ENCODE measurements around the gene AOC3.

Gene AOC3

DNA sequence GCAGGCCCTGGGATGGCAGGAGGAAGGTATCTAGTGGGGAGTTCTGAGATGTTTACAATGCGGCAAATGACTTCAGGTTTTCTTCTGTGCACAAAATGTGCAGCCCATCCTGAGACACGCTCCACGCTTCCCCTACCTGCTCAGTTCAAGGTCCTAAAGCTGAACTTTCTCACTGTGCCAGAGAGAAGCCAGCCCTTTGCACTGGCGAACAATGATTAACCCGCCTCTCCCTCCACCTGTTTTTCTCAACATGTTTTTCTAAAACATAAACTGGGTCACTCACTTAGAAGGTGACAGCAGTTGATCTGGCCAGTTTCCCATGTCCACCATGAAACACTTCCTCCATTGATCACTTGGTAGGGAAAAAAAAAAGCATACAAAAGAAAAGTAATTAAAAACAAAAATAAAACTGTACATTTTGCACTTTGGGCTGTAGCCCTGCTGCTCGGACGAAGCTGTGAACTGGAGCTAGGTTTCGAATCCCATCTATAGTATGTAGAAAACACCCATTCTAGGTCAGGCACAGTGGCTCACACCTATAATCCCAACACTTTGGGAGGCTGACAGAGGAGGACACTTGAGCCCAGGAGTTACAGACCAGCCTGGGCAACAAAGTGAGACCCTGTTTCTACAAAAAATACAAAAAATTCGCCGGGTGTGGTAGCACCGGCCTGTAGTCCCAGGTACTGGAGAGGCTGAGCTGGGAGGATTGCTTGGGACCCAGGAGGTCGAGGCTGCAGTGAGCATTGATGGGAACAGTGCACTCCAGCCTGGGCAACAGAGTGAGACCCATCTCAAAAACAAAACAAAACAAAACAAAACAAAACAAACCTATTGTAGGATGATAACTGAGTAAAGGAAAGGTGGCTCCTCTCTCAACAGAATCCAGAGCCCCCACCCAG, 43.5 kb downstream of the AOC3 start:
- TF ChIP-seq TAF1 (IDR thresholded peaks at IDR 0.05; ENCODE audit: borderline replicate concordance, insufficient read depth, low read length) (no peak), POLR2AphosphoS5 (IDR thresholded peaks at IDR 0.05; ENCODE audit: low read depth, low read length) (no peak), SIN3A (IDR thresholded peaks at IDR 0.05; ENCODE audit: borderline replicate concordance, insufficient read depth, low read length) (no peak)

DNA sequence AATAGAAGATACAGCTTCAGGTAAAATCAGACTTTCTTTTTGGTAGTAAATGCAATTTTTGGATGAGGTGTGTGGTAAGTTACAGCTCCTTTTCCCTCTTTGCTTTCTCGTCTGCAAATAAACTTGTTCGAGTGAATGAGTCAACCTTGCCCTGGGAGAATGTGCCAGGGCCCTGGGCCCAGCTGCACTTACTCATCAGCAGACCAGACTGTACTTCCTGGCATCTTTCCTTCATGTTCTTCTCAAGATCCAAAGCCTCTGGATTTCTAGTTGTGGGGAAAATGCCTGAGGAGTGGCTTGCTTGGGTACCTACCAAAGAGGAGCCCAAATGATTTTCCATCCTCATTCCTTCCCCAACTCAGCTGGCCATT, 44.2 kb downstream of the AOC3 start:
- no peak for TF ChIP-seq SIN3A (IDR thresholded peaks at IDR 0.05; ENCODE audit: borderline replicate concordance, insufficient read depth, low read length)
- TF ChIP-seq POLR2AphosphoS5 (IDR thresholded peaks at IDR 0.05; ENCODE audit: low read depth, low read length): no peak
- no peak for TF ChIP-seq FOXP2 (optimal IDR thresholded peaks at IDR 0.05; ENCODE audit: borderline replicate concordance, extremely low read depth, extremely low read length, insufficient read depth)
- TF ChIP-seq TAF1 (IDR thresholded peaks at IDR 0.05; ENCODE audit: borderline replicate concordance, insufficient read depth, low read length): no peak
- TF ChIP-seq, protein P1, sequence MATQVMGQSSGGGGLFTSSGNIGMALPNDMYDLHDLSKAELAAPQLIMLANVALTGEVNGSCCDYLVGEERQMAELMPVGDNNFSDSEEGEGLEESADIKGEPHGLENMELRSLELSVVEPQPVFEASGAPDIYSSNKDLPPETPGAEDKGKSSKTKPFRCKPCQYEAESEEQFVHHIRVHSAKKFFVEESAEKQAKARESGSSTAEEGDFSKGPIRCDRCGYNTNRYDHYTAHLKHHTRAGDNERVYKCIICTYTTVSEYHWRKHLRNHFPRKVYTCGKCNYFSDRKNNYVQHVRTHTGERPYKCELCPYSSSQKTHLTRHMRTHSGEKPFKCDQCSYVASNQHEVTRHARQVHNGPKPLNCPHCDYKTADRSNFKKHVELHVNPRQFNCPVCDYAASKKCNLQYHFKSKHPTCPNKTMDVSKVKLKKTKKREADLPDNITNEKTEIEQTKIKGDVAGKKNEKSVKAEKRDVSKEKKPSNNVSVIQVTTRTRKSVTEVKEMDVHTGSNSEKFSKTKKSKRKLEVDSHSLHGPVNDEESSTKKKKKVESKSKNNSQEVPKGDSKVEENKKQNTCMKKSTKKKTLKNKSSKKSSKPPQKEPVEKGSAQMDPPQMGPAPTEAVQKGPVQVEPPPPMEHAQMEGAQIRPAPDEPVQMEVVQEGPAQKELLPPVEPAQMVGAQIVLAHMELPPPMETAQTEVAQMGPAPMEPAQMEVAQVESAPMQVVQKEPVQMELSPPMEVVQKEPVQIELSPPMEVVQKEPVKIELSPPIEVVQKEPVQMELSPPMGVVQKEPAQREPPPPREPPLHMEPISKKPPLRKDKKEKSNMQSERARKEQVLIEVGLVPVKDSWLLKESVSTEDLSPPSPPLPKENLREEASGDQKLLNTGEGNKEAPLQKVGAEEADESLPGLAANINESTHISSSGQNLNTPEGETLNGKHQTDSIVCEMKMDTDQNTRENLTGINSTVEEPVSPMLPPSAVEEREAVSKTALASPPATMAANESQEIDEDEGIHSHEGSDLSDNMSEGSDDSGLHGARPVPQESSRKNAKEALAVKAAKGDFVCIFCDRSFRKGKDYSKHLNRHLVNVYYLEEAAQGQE (IDR thresholded peaks at IDR 0.05; ENCODE audit: insufficient read depth in 1 of 2, low read depth in 2 of 2, low read length in 2 of 2): no peak

DNA sequence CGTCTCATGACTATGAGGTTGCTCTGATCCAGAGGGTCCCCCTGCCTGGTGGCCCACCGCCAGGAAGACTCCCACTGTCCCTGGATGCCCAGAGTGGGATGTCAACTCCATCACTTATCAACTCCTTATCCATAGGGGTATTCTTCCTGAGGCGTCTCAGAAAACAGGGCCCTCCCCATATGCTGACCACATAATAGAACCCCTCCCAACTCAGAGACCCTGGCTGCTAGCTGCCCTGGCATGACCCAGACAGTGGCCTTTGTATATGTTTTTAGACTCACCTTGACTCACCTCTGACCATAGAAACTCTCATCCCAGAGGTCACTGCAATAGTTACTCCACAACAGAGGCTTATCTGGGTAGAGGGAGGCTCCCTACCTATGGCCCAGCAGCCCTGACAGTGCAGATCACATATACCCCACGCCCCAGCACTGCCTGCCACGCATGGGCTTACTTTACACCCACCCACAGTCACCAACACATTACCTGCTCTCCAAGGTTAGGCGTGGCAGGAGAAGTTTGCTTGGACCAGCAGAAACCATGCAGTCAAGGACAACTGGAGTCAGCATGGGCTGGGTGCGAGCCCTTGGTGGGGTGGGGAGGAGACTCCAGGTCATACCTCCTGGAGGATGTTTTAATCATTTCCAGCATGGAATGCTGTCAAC, 47.3 kb downstream of the AOC3 start:
- TF ChIP-seq, protein P1 (IDR thresholded peaks at IDR 0.05; ENCODE audit: insufficient read depth in 1 of 2, low read depth in 2 of 2, low read length in 2 of 2): no peak
- TF ChIP-seq POLR2AphosphoS5 (IDR thresholded peaks at IDR 0.05; ENCODE audit: low read depth, low read length): no peak
- TF ChIP-seq FOXP2 (optimal IDR thresholded peaks at IDR 0.05; ENCODE audit: borderline replicate concordance, extremely low read depth, extremely low read length, insufficient read depth): no peak
- no peak for TF ChIP-seq SIN3A (IDR thresholded peaks at IDR 0.05; ENCODE audit: borderline replicate concordance, insufficient read depth, low read length)
- no peak for TF ChIP-seq TAF1 (IDR thresholded peaks at IDR 0.05; ENCODE audit: borderline replicate concordance, insufficient read depth, low read length)

DNA sequence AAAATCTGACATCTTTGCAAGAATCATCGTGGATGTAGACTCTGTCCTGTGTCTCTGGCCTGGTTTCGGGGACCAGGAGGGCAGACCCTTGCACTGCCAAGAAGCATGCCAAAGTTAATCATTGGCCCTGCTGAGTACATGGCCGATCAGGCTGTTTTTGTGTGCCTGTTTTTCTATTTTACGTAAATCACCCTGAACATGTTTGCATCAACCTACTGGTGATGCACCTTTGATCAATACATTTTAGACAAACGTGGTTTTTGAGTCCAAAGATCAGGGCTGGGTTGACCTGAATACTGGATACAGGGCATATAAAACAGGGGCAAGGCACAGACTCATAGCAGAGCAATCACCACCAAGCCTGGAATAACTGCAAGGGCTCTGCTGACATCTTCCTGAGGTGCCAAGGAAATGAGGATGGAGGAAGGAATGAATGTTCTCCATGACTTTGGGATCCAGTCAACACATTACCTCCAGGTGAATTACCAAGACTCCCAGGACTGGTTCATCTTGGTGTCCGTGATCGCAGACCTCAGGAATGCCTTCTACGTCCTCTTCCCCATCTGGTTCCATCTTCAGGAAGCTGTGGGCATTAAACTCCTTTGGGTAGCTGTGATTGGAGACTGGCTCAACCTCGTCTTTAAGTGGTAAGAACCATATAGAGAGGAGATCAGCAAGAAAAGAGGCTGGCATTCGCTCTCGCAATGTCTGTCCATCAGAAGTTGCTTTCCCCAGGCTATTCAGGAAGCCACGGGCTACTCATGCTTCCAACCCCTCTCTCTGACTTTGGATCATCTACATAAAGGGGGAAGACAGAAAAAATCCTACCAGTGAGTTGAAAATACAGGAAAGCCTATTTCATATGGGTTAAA, 49.7 kb downstream of the AOC3 start, which contains the start of gene G6PC1:
Gene G6PC1, plus strand, starts transcription at position 340 of the 872 bp plus-strand sequence. Its CDS starts 78 bp downstream, at position 418.
- TF ChIP-seq POLR2AphosphoS5 (IDR thresholded peaks at IDR 0.05; ENCODE audit: low read depth, low read length) (no peak), TAF1 (IDR thresholded peaks at IDR 0.05; ENCODE audit: borderline replicate concordance, insufficient read depth, low read length) (no peak), SIN3A (IDR thresholded peaks at IDR 0.05; ENCODE audit: borderline replicate concordance, insufficient read depth, low read length) (no peak), FOXP2 (optimal IDR thresholded peaks at IDR 0.05; ENCODE audit: borderline replicate concordance, extremely low read depth, extremely low read length, insufficient read depth) (no peak)
- TF ChIP-seq, protein P1 (IDR thresholded peaks at IDR 0.05; ENCODE audit: insufficient read depth in 1 of 2, low read depth in 2 of 2, low read length in 2 of 2): no peak
